Activated CD8-positive, alpha-beta memory T cell treated with anti-CD3 and anti-CD28 coated beads, Interleukin-2, amount 50 U/mL, for 24 hours (primary cell): ENCODE data around the gene RASEF.

ENCODE experiments used
- DNase-seq: peaks from one replicate; pipeline ENCODE4 v3.0.0-alpha.2; 2020; ENCODE audit errors: extremely low read depth

Gene RASEF

GRCh38 chr9:83056174-83056573 is 6.8 kb downstream of the RASEF start:
- DNase-seq: no peak

GRCh38 chr9:83047839-83048775 is 14.8 kb downstream of the RASEF start:
- no peak for DNase-seq

- no peak for DNase-seq
These were observed 19.3 kb downstream of the RASEF start for GRCh38 chr9:83043597-83043996.

- DNase-seq: no peak
These were observed 21.2 kb downstream of the RASEF start for GRCh38 chr9:83041771-83042170.

- no peak for DNase-seq
These were observed 23.6 kb downstream of the RASEF start for GRCh38 chr9:83039303-83039702.

- no peak for DNase-seq
These were observed 26.9 kb downstream of the RASEF start for GRCh38 chr9:83036043-83036442.

GRCh38 chr9:83035143-83035542 is 27.8 kb downstream of the RASEF start:
- DNase-seq: no peak

- no peak for DNase-seq
These were observed 28.4 kb downstream of the RASEF start for GRCh38 chr9:83034587-83034986.

GRCh38 chr9:83034026-83034425 is 28.9 kb downstream of the RASEF start:
- DNase-seq: no peak

GRCh38 chr9:83032065-83032625 is 30.8 kb downstream of the RASEF start:
- no peak for DNase-seq

GRCh38 chr9:83030391-83031107 is 32.4 kb downstream of the RASEF start:
- DNase-seq: no peak

- no peak for DNase-seq
These were observed 33.3 kb downstream of the RASEF start for GRCh38 chr9:83029531-83030137.

- no peak for DNase-seq
These were observed 35.6 kb downstream of the RASEF start for GRCh38 chr9:83027153-83027891.

- DNase-seq: no peak
These were observed 38.3 kb downstream of the RASEF start for GRCh38 chr9:83024506-83025125.

- DNase-seq: no peak
These were observed 39.8 kb downstream of the RASEF start for GRCh38 chr9:83023151-83023550.

GRCh38 chr9:83020864-83021263 is 42.1 kb downstream of the RASEF start:
- DNase-seq: no peak

- no peak for DNase-seq
These were observed 42.6 kb downstream of the RASEF start for GRCh38 chr9:83020327-83020726.

- no peak for DNase-seq
These were observed 43.7 kb downstream of the RASEF start for GRCh38 chr9:83019246-83019645.

GRCh38 chr9:83015897-83016296 is 47.0 kb downstream of the RASEF start:
- no peak for DNase-seq

GRCh38 chr9:83013867-83014605 is 48.9 kb downstream of the RASEF start:
- no peak for DNase-seq
